Transverse colon (tissue), 4 donors: Measurements from ENCODE around the gene CCL21. TPM values are rescaled to one million over a fixed set of nuclear protein-coding genes. Genes with fewer than 3 reads are reported as not detected.

ENCODE experiments used
- DNase-seq: peaks from one replicate; pipeline ENCODE4 v3.0.0-alpha.2; 2019
- H3K27ac ChIP-seq, 4 donors: fragments of 200-600 bp; sonication (generic); 2 replicates each; pipeline ENCODE4 v1.5.1; 2016 to 2018; ENCODE audit warnings: inconsistent platforms in 4 of 4
- H3K27me3 ChIP-seq: fragments of 200-600 bp; sonication (generic); 2 replicates; pipeline ENCODE4 v1.5.1; 2017; ENCODE audit warnings: inconsistent platforms
- H3K36me3 ChIP-seq, 4 donors: fragments of 200-600 bp; sonication (generic); 2 replicates each; pipeline ENCODE4 v1.5.1; 2017 to 2019; ENCODE audit warnings: inconsistent platforms in 4 of 4
- H3K4me1 ChIP-seq, 4 donors: fragments of 200-600 bp; sonication (generic); 2 replicates each; pipeline ENCODE4 v1.5.1; 2017 to 2020; ENCODE audit warnings: inconsistent platforms in 4 of 4
- H3K4me3 ChIP-seq, 4 donors: fragments of 200-600 bp; sonication (generic); 1 replicate in 1 of 4; 2 replicates in 3 of 4; pipeline versions ENCODE4 v1.5.1 to v1.6.1; 2017 to 2019; ENCODE audit warnings: inconsistent platforms in 4 of 4
- H3K9me3 ChIP-seq, 2 donors: fragments of 200-600 bp; sonication (generic); 2 replicates each; pipeline ENCODE4 v1.5.1; 2017 to 2019; ENCODE audit warnings: inconsistent platforms in 2 of 2
- EP300 ChIP-seq: sonication (generic); formaldehyde crosslinking; IDR thresholded peaks from one replicate; pipeline ENCODE4 v1.6.1; 2017; ENCODE audit warnings: antibody characterized with exemption, low read depth
- POLR2A ChIP-seq: fragments of 450-650 bp; IDR thresholded peaks from one replicate; pipeline ENCODE4 v1.6.1; 2016; ENCODE audit warnings: antibody characterized with exemption, mild to moderate bottlenecking, moderate library complexity
- POLR2AphosphoS5 ChIP-seq, 3 donors: sonication (generic); formaldehyde crosslinking; IDR thresholded peaks; one replicate each; pipeline ENCODE4 v1.6.1; 2016; ENCODE audit warnings: antibody characterized with exemption in 3 of 3
- WGBS, 2 donors: methylation state at CpG; one replicate each; pipeline ENCODE4 v1.1.5; 2018; ENCODE audit warnings: low coverage in 1 of 2; 5-methylcytosine and 5-hydroxymethylcytosine counted together
- in situ Hi-C, 4 donors: fragments of 200-750 bp; cut with MboI; loops; one replicate each; pipeline versions ENCODE4 v1.15.0 to v1.15.1; 2017; ENCODE audit warnings: low sequenced_read_pairs in 3 of 4, low pct_ligation_motif_present in 1 of 4, low pct_unique_long_range_greater_than_20kb in 1 of 4
- intact Hi-C: fragments of 100-400 bp; cut with DNase I; formaldehyde crosslinking; loops from one replicate; pipeline ENCODE4 v1.15.1; 2023; ENCODE audit warnings: low total_unique reads
- total RNA-seq, 4 donors: library from RNA; depleted of rRNA; stranded (reverse); fragments of >200 nt; gene quantifications; one replicate each; pipeline ENCODE4 v1.1.0, GENCODE V29; 2016
- TF ChIP-seq, protein P1 (sequence below), 5 experiments: fragments of 200-600 bp in 3 of 5; fragments of 450-650 bp in 2 of 5; sonication (generic) in 3 of 5; IDR thresholded peaks; 1 replicate in 2 of 5; 2 replicates in 3 of 5; pipeline ENCODE4 v1.5.1; 2016 to 2017; ENCODE audit warnings: antibody characterized with exemption in 5 of 5, inconsistent platforms in 3 of 5, mild to moderate bottlenecking in 2 of 5, moderate library complexity in 1 of 5

CCL21 gene
- total RNA-seq, 4 donors from 2014 or later: 45.4 to 123 (median 60.1) TPM

- Histone ChIP-seq H3K4me3 (peak overlapping the region; percentile 52 to 88 (median 82)), H3K27me3 (no peaks in the 10 kb centered on the region), H3K9me3 (no peaks in the 10 kb centered on the region), H3K36me3 (no peaks in the 10 kb centered on the region), H3K4me1 (peaks cover 10 to 17% (median 15%) of the 10 kb centered on the region in 4 donors), H3K27ac (peak overlapping the region; percentile 96 to 100 (median 98))
- peak; percentile 84 to 98 (median 98) for TF ChIP-seq POLR2AphosphoS5 (IDR thresholded peaks at IDR 0.05)
- no peak for TF ChIP-seq EP300
- TF ChIP-seq, protein P1, sequence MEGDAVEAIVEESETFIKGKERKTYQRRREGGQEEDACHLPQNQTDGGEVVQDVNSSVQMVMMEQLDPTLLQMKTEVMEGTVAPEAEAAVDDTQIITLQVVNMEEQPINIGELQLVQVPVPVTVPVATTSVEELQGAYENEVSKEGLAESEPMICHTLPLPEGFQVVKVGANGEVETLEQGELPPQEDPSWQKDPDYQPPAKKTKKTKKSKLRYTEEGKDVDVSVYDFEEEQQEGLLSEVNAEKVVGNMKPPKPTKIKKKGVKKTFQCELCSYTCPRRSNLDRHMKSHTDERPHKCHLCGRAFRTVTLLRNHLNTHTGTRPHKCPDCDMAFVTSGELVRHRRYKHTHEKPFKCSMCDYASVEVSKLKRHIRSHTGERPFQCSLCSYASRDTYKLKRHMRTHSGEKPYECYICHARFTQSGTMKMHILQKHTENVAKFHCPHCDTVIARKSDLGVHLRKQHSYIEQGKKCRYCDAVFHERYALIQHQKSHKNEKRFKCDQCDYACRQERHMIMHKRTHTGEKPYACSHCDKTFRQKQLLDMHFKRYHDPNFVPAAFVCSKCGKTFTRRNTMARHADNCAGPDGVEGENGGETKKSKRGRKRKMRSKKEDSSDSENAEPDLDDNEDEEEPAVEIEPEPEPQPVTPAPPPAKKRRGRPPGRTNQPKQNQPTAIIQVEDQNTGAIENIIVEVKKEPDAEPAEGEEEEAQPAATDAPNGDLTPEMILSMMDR (IDR thresholded peaks at IDR 0.05): no peak
- peak; percentile 98 for TF ChIP-seq POLR2A
- peak; percentile 96 for DNase-seq
- 1% methylated on average over 43 of the region's 55 CpGs; no CpG with 5 or more reads in 1 of the 2 donors for WGBS, 2 donors
- in situ Hi-C loops (no loop called here), intact Hi-C loops (no loop called here)
Observed at GRCh38 chr9:34665381-34666250, 44.3 kb downstream of the CCL21 start.

- WGBS, 2 donors: 1% methylated on average over 12 of the region's 26 CpGs; no CpG with 5 or more reads in 1 of the 2 donors
Observed at GRCh38 chr9:34665067-34665380, 44.9 kb downstream of the CCL21 start.

DNA sequence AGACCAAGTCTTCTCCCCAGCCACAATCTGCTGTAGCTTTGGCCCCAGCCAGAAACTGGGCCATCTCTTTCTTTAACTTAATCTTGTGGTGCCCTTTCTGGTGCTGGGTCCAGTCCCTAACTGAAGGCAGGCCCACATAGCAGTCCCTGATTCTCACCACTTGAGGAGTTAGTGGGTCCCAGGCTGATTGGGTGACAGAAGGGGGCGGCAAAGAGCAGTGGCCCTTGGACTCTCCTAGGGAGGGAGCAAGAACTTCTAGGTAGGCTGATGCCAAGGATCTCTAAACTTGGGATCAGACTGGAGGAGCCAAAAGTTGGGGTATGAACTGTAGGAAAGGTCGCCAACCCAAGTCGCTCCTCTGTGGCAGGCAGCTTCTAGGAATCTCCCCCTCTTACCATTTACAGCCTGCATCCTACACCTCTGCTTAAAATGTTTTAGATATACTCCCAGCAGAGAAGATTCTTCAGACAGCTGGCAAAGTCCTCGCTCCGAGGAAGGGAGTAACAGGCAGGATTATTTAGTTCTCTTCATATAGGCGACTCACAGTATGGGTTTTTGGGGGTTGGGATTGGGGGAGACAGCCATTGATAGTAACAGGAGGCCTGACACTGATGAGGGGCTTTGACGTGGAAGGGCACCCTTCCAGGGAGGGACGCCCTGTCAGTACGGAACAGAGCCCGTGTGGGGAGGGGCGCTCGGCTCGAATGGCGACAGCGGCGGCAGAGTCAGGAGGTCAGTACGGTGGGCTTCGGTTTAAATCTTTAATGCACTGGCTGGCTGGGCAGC lies 45.5 kb downstream of the CCL21 start:
- in situ Hi-C loops: no loop called here
- DNase-seq: peak; percentile 89
- Histone ChIP-seq H3K9me3 (no peaks in the 10 kb centered on the region), H3K27ac (peak overlapping the region; percentile 96 to 100 (median 98)), H3K36me3 (no peaks in the 10 kb centered on the region), H3K27me3 (no peaks in the 10 kb centered on the region), H3K4me3 (peak overlapping the region; percentile 52 to 88 (median 74)), H3K4me1 (peaks cover 10 to 20% (median 17%) of the 10 kb centered on the region in 4 donors)
- 20 to 33% methylated on average over 5 to 17 of the region's 18 CpGs for WGBS, 2 donors
- intact Hi-C loops: no loop called here
- TF ChIP-seq, protein P1 (IDR thresholded peaks at IDR 0.05): peak; percentile 74 to 94 (median 84)
- TF ChIP-seq POLR2A (no peak), POLR2AphosphoS5 (IDR thresholded peaks at IDR 0.05) (peak in 2 of 3 donors; percentile 22 to 31), EP300 (no peak)

More at GRCh38 chr9:34665067-34665380, 44.9 kb downstream of the CCL21 start:
- Histone ChIP-seq H3K27ac (peak overlapping the region; percentile 96 to 100 (median 98)), H3K36me3 (no peaks in the 10 kb centered on the region), H3K4me1 (peaks cover 10 to 17% (median 15%) of the 10 kb centered on the region in 4 donors), H3K4me3 (peak overlapping the region; percentile 52 to 88 (median 74)), H3K9me3 (no peaks in the 10 kb centered on the region), H3K27me3 (no peaks in the 10 kb centered on the region)
- intact Hi-C loops (no loop called here), in situ Hi-C loops (no loop called here)
- TF ChIP-seq EP300 (no peak), POLR2A (no peak), POLR2AphosphoS5 (IDR thresholded peaks at IDR 0.05) (peak in 1 of 3 donors; percentile 7)
- no peak for DNase-seq

DNA sequence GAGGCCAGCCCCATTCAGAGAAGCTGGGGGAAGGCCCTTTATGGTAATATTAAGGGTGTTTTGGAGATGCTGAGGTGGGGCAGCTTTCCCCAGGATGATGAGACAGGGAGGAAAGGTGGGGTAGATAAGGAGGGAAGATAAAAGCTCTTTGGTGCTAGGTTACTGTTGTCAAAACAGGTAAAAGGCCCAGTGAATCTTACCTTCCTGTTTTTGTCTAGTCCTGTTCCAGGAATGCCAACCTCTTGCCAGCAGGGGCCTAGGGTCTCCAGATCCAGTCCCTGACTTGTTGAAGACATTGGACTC lies 46.7 kb downstream of the CCL21 start:
- Histone ChIP-seq H3K4me1 (peaks cover 10 to 24% (median 19%) of the 10 kb centered on the region in 4 donors), H3K36me3 (no peaks in the 10 kb centered on the region), H3K27ac (no peak overlapping the region), H3K9me3 (no peaks in the 10 kb centered on the region), H3K4me3 (no peak overlapping the region), H3K27me3 (no peaks in the 10 kb centered on the region)
- in situ Hi-C loops (no loop called here), intact Hi-C loops (no loop called here)
- no peak for DNase-seq
- TF ChIP-seq POLR2AphosphoS5 (IDR thresholded peaks at IDR 0.05): no peak
- TF ChIP-seq EP300: no peak
- TF ChIP-seq POLR2A: no peak
- TF ChIP-seq, protein P1 (IDR thresholded peaks at IDR 0.05): no peak
